ENCODE data around the gene ST6GALNAC3. TPM values are rescaled to one million over a fixed set of nuclear protein-coding genes. Genes with fewer than 3 reads are reported as not detected.

ST6GALNAC3 gene
- total and polyA plus RNA-seq, 2 experiments from 2014 or later = 29.4 to 33.3 TPM

- no peaks in the 10 kb centered on the region for H3K79me2 ChIP-seq
- H3K4me1 ChIP-seq (ENCODE audit: insufficient read depth) = peaks cover 13% of the 10 kb centered on the region
- H3K4me3 ChIP-seq = no peak overlapping the region
- no peak overlapping the region for H3K27ac ChIP-seq
- DNase-seq (ENCODE audit: low spot score) = no peak
- no peaks in the 10 kb centered on the region for H3K27me3 ChIP-seq
- no peaks in the 10 kb centered on the region for H3K9me3 ChIP-seq (ENCODE audit: low read depth)
- no peaks in the 10 kb centered on the region for H3K9me2 ChIP-seq (replicated peaks; ENCODE audit: insufficient read depth)
- 86% methylated on average over 3 of the region's 3 CpGs for WGBS (ENCODE audit: low lambda C conversion rate, missing lambda C conversion rate)
- no peak overlapping the region for H2AFZ ChIP-seq
- no peak for TF ChIP-seq CTCF (IDR thresholded peaks at IDR 0.05; ENCODE audit: poor library complexity)
- no peak for TF ChIP-seq EZH2phosphoT487 (IDR thresholded peaks at IDR 0.05; ENCODE audit: low read depth, severe bottlenecking, unreplicated experiment)
- H4K20me1 ChIP-seq (ENCODE audit: insufficient read depth, poor library complexity, severe bottlenecking) = no peaks in the 10 kb centered on the region
- no peaks in the 10 kb centered on the region for H3K36me3 ChIP-seq (replicated peaks; ENCODE audit: insufficient read depth, low read depth)
- no peak overlapping the region for H3K4me2 ChIP-seq
These were observed 508.8 kb downstream of the ST6GALNAC3 start for GRCh38 chr1:76583235-76583868.

GRCh38 chr1:76583875-76584477, 509.4 kb downstream of the ST6GALNAC3 start:
- DNase-seq (ENCODE audit: low spot score) = no peak
- Histone ChIP-seq H4K20me1 (ENCODE audit: insufficient read depth, poor library complexity, severe bottlenecking) (no peaks in the 10 kb centered on the region), H3K9me2 (replicated peaks; ENCODE audit: insufficient read depth) (no peaks in the 10 kb centered on the region), H3K4me3 (no peak overlapping the region), H3K4me2 (no peak overlapping the region), H3K27me3 (no peaks in the 10 kb centered on the region), H3K27ac (no peak overlapping the region), H3K36me3 (replicated peaks; ENCODE audit: insufficient read depth, low read depth) (no peaks in the 10 kb centered on the region), H3K9me3 (ENCODE audit: low read depth) (no peaks in the 10 kb centered on the region), H2AFZ (no peak overlapping the region), H3K4me1 (ENCODE audit: insufficient read depth) (peaks cover 13% of the 10 kb centered on the region), H3K79me2 (no peaks in the 10 kb centered on the region)
- 100% methylated on average over 1 of the region's 1 CpG for WGBS (ENCODE audit: low lambda C conversion rate, missing lambda C conversion rate)
- TF ChIP-seq CTCF (IDR thresholded peaks at IDR 0.05; ENCODE audit: poor library complexity) = no peak
- TF ChIP-seq EZH2 (IDR thresholded peaks at IDR 0.05; ENCODE audit: borderline replicate concordance) = no peak
- no peak for TF ChIP-seq EZH2phosphoT487 (IDR thresholded peaks at IDR 0.05; ENCODE audit: low read depth, severe bottlenecking, unreplicated experiment)

GRCh38 chr1:76585980-76586674, 511.6 kb downstream of the ST6GALNAC3 start:
- Histone ChIP-seq H3K9me3 (ENCODE audit: low read depth) (no peaks in the 10 kb centered on the region), H3K27me3 (no peaks in the 10 kb centered on the region), H4K20me1 (ENCODE audit: insufficient read depth, poor library complexity, severe bottlenecking) (no peaks in the 10 kb centered on the region), H3K4me2 (peak overlapping the region; percentile 13), H3K4me1 (ENCODE audit: insufficient read depth) (peaks cover 13% of the 10 kb centered on the region), H2AFZ (no peak overlapping the region), H3K79me2 (no peaks in the 10 kb centered on the region), H3K27ac (no peak overlapping the region), H3K4me3 (no peak overlapping the region), H3K9me2 (replicated peaks; ENCODE audit: insufficient read depth) (no peaks in the 10 kb centered on the region), H3K36me3 (replicated peaks; ENCODE audit: insufficient read depth, low read depth) (no peaks in the 10 kb centered on the region)
- TF ChIP-seq EZH2phosphoT487 (IDR thresholded peaks at IDR 0.05; ENCODE audit: low read depth, severe bottlenecking, unreplicated experiment) (no peak), EZH2 (IDR thresholded peaks at IDR 0.05; ENCODE audit: borderline replicate concordance) (no peak), CTCF (IDR thresholded peaks at IDR 0.05; ENCODE audit: poor library complexity) (no peak)
- 68% methylated on average over 4 of the region's 4 CpGs for WGBS (ENCODE audit: low lambda C conversion rate, missing lambda C conversion rate)
- DNase-seq (ENCODE audit: low spot score) = no peak

Data from hepatocyte (in vitro differentiated cells).